HepG2 (cell line): ENCODE measurements around the gene CDHR5. TPM values are rescaled to one million over a fixed set of nuclear protein-coding genes. Genes with fewer than 3 reads are reported as not detected.

ENCODE experiments used
- ATAC-seq: fragments of 200-7000 bp; cut with Tn5 transposase; 3 replicates; pipeline ENCODE4 v1.9.1; 2020; ENCODE audit warnings: mild to moderate bottlenecking, moderate library complexity
- BruUV-seq: library from RNA; stranded (reverse); fragments of 400-500 nt; replicated peaks from 2 replicates; lab custom pipeline; 2021; lab: Mats Ljungman, UMichigan
- CTCF ChIA-PET: fragments of 300-600 bp; formaldehyde crosslinking; extraction: SDS; loops from one replicate; lab custom pipeline; 2021; ENCODE audit warnings: low total read pairs, inconsistent platforms, low intra/inter-chr PET ratio; lab: Yijun Ruan, JAX
- POLR2A ChIA-PET: fragments of 350-600 bp; sonication (Branson Sonifier 250); formaldehyde crosslinking; loops from one replicate; lab custom pipeline; 2020; ENCODE audit warnings: antibody characterized with exemption, inconsistent platforms; lab: Yijun Ruan, JAX
- DNase-seq: peaks from one replicate; pipeline ENCODE4 v3.0.0-alpha.2; 2015; ENCODE audit warnings: low spot score
- FAIRE-seq: peaks from 3 replicates; lab custom pipeline; 2011; peaks lifted over from hg19 to GRCh38; lab: Jason Lieb, UNC
- H2AFZ ChIP-seq: one replicate; pipeline ENCODE4 v1.6.1; 2011; ENCODE audit warnings: low read length, inconsistent platforms
- H3K27ac ChIP-seq: fragments of 300-600 bp; 3 replicates; pipeline ENCODE4 v1.8.0; 2011; ENCODE audit warnings: mixed run types, mild to moderate bottlenecking, mixed read lengths, low read length, inconsistent platforms; ENCODE audit not compliant: insufficient read depth; ENCODE audit errors: extremely low read length
- H3K27me3 ChIP-seq, 2 experiments: fragments of 200-600 bp in 1 of 2; 2 replicates in 1 of 2; 3 replicates in 1 of 2; pipeline versions ENCODE4 v1.6.0 to v1.8.0; 2011; ENCODE audit warnings: low read length in 2 of 2, mild to moderate bottlenecking in 2 of 2, moderate library complexity in 2 of 2, inconsistent platforms in 1 of 2; ENCODE audit not compliant: insufficient read depth in 2 of 2, control insufficient read depth in 1 of 2
- H3K36me3 ChIP-seq, 2 experiments: fragments of 200-600 bp in 1 of 2; replicated peaks in 1 of 2; 2 replicates in 1 of 2; 3 replicates in 1 of 2; pipeline versions ENCODE4 v1.5.1 to v1.8.0; 2011; ENCODE audit warnings: low read length in 2 of 2, inconsistent platforms in 1 of 2; ENCODE audit not compliant: insufficient read depth in 2 of 2, control insufficient read depth in 1 of 2
- H3K4me1 ChIP-seq: 2 replicates; pipeline ENCODE4 v1.5.1; 2012; ENCODE audit warnings: low read length, inconsistent platforms; ENCODE audit not compliant: insufficient read depth
- H3K4me2 ChIP-seq: 2 replicates; pipeline ENCODE4 v1.6.0; 2011; ENCODE audit warnings: low read depth, low read length, inconsistent platforms
- H3K4me3 ChIP-seq, 3 experiments: fragments of 200-600 bp in 1 of 3; sonication (generic), shearing (Covaris generic) in 1 of 3; replicated peaks in 1 of 3; 2 replicates each; pipeline ENCODE4 v1.5.1; 2011 to 2016; ENCODE audit warnings: low read length in 3 of 3, inconsistent platforms in 2 of 3, low read depth in 2 of 3, mild to moderate bottlenecking in 2 of 3, control low read depth in 1 of 3, mixed read lengths in 1 of 3; ENCODE audit not compliant: insufficient read depth in 1 of 3
- H3K79me2 ChIP-seq: one replicate; pipeline ENCODE4 v1.6.1; 2011; ENCODE audit warnings: low read length, inconsistent platforms; ENCODE audit not compliant: insufficient read depth
- H3K9ac ChIP-seq: 2 replicates; pipeline ENCODE4 v1.6.0; 2011; ENCODE audit warnings: mild to moderate bottlenecking, low read depth, low read length, inconsistent platforms; ENCODE audit not compliant: insufficient read depth
- H3K9me3 ChIP-seq: 2 replicates; pipeline ENCODE4 v1.5.1; 2012; ENCODE audit warnings: mild to moderate bottlenecking, low read length
- H4K20me1 ChIP-seq: 2 replicates; pipeline ENCODE4 v1.6.0; 2011; ENCODE audit warnings: inconsistent platforms, mild to moderate bottlenecking, low read length, moderate library complexity; ENCODE audit not compliant: insufficient read depth
- AGO2 ChIP-seq: fragments of 200-400 bp; formaldehyde crosslinking; optimal IDR thresholded peaks from 2 replicates; pipeline ENCODE3; 2017; ENCODE audit warnings: mild to moderate bottlenecking, low read depth, low read length, moderate library complexity
- CAMTA2 ChIP-seq: sonication (generic); formaldehyde crosslinking; IDR thresholded peaks from 2 replicates; pipeline ENCODE4 v1.4.0; 2020; ENCODE audit warnings: mild to moderate bottlenecking, missing genetic modification reagents, borderline replicate concordance
- CCAR2 ChIP-seq: fragments of 200-400 bp; formaldehyde crosslinking; optimal IDR thresholded peaks from 2 replicates; pipeline ENCODE3; 2018; ENCODE audit warnings: low read depth, mild to moderate bottlenecking, low read length, moderate library complexity
- ELF4 ChIP-seq: sonication (generic); formaldehyde crosslinking; IDR thresholded peaks from 2 replicates; pipeline ENCODE4 v1.5.0; 2020; ENCODE audit warnings: missing genetic modification reagents, mild to moderate bottlenecking, moderate library complexity, borderline replicate concordance
- HNRNPL ChIP-seq: fragments of 200-400 bp; formaldehyde crosslinking; IDR thresholded peaks from 2 replicates; pipeline ENCODE4 v1.6.1; 2017; ENCODE audit warnings: mild to moderate bottlenecking, low read depth, low read length
- ISX ChIP-seq: sonication (generic); formaldehyde crosslinking; conservative IDR thresholded peaks from 2 replicates; pipeline ENCODE4 v1.5.0; 2020; ENCODE audit warnings: missing genetic modification reagents
- MIER3 ChIP-seq: IDR thresholded peaks from 2 replicates; pipeline ENCODE4 v1.6.1; 2016; ENCODE audit warnings: missing compliant biosample characterization, borderline replicate concordance
- MTF1 ChIP-seq: sonication (generic); formaldehyde crosslinking; IDR thresholded peaks from 2 replicates; pipeline ENCODE4 v1.5.0; 2020; ENCODE audit warnings: missing genetic modification reagents
- NCOA2 ChIP-seq: sonication (generic); formaldehyde crosslinking; IDR thresholded peaks from 2 replicates; pipeline ENCODE4 v1.8.0; 2022; ENCODE audit warnings: inconsistent platforms
- WIZ ChIP-seq: sonication (generic); formaldehyde crosslinking; IDR thresholded peaks from 2 replicates; pipeline ENCODE4 v1.5.1; 2020; ENCODE audit warnings: mild to moderate bottlenecking, missing genetic modification reagents
- ZNF619 ChIP-seq: sonication (generic); formaldehyde crosslinking; IDR thresholded peaks from 2 replicates; pipeline ENCODE4 v1.4.0; 2020; ENCODE audit warnings: mild to moderate bottlenecking, missing genetic modification reagents
- WGBS: methylation state at CpG from one replicate; pipeline ENCODE4 v1.1.6; 2017; ENCODE audit warnings: low lambda C conversion rate; 5-methylcytosine and 5-hydroxymethylcytosine counted together
- in situ Hi-C: cut with HindIII; loops from 2 replicates; pipeline ENCODE4 v1.10.0; 2017; ENCODE audit warnings: low pct_unique_long_range_greater_than_20kb; ENCODE audit not compliant: extremely low pct_ligation_motif_present
- intact Hi-C: fragments of 100-400 bp; cut with micrococcal nuclease; formaldehyde crosslinking; loops from one replicate; pipeline ENCODE4 v1.10.0; 2022; ENCODE audit not compliant: unreplicated experiment
- polyA plus RNA-seq, 8 experiments: library from polyadenylated mRNA; depleted of rRNA in 3 of 8; stranded (reverse) in 7 of 8; unstranded in 1 of 8; fragments of >200 nt; fragmentation: Illumina TruSeq in 4 of 8; extraction: Trizol in 4 of 8; gene quantifications; 2 replicates each; pipeline versions ENCODE4 v1.2.1 to v1.2.3, GENCODE V29; 2011 to 2016; ENCODE audit warnings: low read depth in 4 of 8, missing spikeins in 1 of 8, mixed read lengths in 1 of 8; ENCODE audit not compliant: insufficient read depth in 1 of 8
- total RNA-seq, 5 experiments: library from RNA; depleted of rRNA; stranded (reverse); fragments of >200 nt; fragmentation: Illumina TruSeq; extraction: Trizol; gene quantifications; 2 replicates each; pipeline ENCODE4 v1.2.3, GENCODE V29; 2016; ENCODE audit warnings: low read depth in 1 of 5
- TF ChIP-seq, protein P1 (sequence below): sonication (generic); formaldehyde crosslinking; IDR thresholded peaks from 2 replicates; pipeline ENCODE4 v1.4.0; 2020; ENCODE audit warnings: mild to moderate bottlenecking, low read depth, missing genetic modification reagents
- TF ChIP-seq, protein P2 (sequence below): sonication (generic); formaldehyde crosslinking; IDR thresholded peaks from 2 replicates; pipeline ENCODE4 v1.4.0; 2020; ENCODE audit warnings: mild to moderate bottlenecking, missing genetic modification reagents
- TF ChIP-seq, protein P3 (sequence below): sonication (generic); formaldehyde crosslinking; IDR thresholded peaks from 2 replicates; pipeline ENCODE4 v1.4.0; 2020; ENCODE audit warnings: mild to moderate bottlenecking, missing genetic modification reagents

Gene CDHR5
- total and polyA plus RNA-seq, 2 of the 13 experiments (the other 11 are each of a cell fraction or from before 2014, with no cell fraction given), result 0.46 to 0.71 TPM

DNA sequence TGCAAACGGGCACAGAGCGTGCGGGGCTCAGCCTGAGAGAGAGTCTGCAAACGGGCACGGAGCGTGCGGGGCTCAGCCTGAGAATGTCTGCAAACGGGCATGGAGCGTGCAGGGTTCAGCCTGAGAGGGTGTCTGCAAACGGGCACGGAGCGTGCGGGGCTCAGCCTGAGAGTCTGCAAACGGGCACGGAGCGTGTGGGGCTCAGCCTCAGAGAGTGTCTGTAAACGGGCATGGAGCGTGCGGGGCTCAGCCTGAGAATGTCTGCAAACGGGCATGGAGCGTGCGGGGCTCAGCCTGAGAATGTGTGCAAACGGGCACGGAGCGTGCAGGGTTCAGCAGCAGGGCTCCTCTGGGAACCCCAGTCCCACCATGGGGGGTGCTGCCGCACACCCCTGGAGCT lies 35.0 kb downstream of the CDHR5 start:
- peaks cover 29% of the 10 kb centered on the region for H3K79me2 ChIP-seq
- H4K20me1 ChIP-seq, result peaks cover 27% of the 10 kb centered on the region
- no peak overlapping the region for H3K4me3 ChIP-seq
- BruUV-seq, result no TSS peak
- CTCF ChIA-PET, result no interaction called here
- no peak overlapping the region for H2AFZ ChIP-seq
- in situ Hi-C loops (no loop called here), intact Hi-C loops (no loop called here)
- no peak for DNase-seq
- ATAC-seq, result no peak
- H3K36me3 ChIP-seq, result peaks cover 37 to 72% of the 10 kb centered on the region in 2 experiments
- H3K9me3 ChIP-seq, result no peaks in the 10 kb centered on the region
- no peaks in the 10 kb centered on the region for H3K27me3 ChIP-seq
- WGBS, result 96% methylated on average over 26 of the region's 26 CpGs
- no peak for FAIRE-seq
- POLR2A ChIA-PET, result no interaction called here
- no peak overlapping the region for H3K27ac ChIP-seq
- H3K9ac ChIP-seq, result no peak overlapping the region
- no peak overlapping the region for H3K4me2 ChIP-seq
- peaks cover 53% of the 10 kb centered on the region for H3K4me1 ChIP-seq
- TF ChIP-seq WIZ (no peak), CCAR2 (no peak), HNRNPL (peak; percentile 48; the same call in 1 of the 2 replicates), MTF1 (no peak), NCOA2 (CRISPR knock-in tag) (no peak), MIER3 (CRISPR knock-in tag) (no peak), ELF4 (CRISPR knock-in tag) (no peak), ISX (no peak), ZNF619 (CRISPR knock-in tag) (no peak), AGO2 (peak; percentile 93), CAMTA2 (CRISPR knock-in tag) (no peak)
- TF ChIP-seq, protein P1, sequence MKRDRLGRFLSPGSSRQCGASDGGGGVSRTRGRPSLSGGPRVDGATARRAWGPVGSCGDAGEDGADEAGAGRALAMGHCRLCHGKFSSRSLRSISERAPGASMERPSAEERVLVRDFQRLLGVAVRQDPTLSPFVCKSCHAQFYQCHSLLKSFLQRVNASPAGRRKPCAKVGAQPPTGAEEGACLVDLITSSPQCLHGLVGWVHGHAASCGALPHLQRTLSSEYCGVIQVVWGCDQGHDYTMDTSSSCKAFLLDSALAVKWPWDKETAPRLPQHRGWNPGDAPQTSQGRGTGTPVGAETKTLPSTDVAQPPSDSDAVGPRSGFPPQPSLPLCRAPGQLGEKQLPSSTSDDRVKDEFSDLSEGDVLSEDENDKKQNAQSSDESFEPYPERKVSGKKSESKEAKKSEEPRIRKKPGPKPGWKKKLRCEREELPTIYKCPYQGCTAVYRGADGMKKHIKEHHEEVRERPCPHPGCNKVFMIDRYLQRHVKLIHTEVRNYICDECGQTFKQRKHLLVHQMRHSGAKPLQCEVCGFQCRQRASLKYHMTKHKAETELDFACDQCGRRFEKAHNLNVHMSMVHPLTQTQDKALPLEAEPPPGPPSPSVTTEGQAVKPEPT (CRISPR knock-in tag), result no peak
- TF ChIP-seq, protein P2, sequence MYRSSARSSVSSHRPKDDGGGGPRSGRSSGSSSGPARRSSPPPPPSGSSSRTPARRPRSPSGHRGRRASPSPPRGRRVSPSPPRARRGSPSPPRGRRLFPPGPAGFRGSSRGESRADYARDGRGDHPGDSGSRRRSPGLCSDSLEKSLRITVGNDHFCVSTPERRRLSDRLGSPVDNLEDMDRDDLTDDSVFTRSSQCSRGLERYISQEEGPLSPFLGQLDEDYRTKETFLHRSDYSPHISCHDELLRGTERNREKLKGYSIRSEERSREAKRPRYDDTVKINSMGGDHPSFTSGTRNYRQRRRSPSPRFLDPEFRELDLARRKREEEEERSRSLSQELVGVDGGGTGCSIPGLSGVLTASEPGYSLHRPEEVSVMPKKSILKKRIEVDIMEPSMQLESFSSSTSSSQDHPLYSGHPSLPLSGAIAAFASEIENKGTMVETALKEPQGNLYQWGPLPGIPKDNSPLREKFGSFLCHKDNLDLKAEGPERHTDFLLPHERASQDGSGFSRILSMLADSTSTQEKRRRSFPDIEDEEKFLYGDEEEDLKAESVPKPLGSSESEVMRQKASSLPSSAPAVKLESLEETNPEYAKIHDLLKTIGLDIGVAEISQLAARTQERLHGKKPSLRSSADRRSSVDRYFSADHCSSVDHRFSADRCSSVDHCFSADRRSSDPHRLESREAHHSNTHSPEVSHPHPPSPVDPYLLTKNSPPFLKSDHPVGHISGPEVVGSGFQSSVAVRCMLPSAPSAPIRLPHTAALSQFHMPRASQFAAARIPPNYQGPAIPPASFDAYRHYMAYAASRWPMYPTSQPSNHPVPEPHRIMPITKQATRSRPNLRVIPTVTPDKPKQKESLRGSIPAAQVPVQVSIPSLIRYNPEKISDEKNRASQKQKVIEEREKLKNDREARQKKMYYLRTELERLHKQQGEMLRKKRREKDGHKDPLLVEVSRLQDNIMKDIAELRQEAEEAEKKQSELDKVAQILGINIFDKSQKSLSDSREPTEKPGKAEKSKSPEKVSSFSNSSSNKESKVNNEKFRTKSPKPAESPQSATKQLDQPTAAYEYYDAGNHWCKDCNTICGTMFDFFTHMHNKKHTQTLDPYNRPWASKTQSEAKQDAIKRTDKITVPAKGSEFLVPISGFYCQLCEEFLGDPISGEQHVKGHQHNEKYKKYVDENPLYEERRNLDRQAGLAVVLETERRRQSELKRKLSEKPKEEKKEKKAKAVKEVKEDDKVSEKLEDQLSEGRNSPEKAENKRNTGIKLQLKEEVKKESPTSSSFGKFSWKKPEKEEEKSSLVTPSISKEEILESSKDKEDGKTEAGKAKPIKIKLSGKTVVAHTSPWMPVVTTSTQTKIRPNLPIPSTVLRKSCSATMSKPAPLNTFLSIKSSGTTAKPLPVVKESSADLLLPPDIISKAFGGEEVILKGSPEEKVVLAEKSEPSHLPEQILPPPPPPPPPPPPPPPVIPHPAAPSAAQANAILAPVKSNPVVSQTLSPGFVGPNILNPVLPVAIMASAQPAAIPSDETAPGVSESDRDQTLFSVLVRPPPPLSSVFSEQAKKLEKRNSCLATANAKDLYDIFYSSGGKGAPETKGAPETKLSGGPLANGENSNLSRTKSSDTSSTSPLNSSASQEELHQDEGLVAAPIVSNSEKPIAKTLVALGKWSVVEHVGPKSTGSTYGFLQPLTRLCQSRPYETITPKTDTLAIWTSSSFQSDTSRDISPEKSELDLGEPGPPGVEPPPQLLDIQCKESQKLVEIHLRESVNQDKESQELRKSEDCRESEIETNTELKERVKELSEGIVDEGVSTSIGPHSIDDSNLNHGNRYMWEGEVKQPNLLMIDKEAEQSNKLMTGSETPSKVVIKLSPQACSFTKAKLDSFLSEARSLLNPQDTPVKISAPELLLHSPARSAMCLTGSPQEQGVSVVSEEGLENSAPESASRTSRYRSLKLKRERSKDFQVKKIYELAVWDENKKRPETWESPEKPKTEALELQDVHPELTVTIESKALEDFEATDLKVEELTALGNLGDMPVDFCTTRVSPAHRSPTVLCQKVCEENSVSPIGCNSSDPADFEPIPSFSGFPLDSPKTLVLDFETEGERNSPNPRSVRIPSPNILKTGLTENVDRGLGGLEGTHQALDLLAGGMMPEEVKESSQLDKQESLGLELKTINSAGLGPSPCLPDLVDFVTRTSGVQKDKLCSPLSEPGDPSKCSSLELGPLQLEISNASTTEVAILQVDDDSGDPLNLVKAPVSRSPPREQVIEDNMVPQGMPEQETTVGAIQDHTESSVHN (CRISPR knock-in tag), result no peak
- TF ChIP-seq, protein P3, sequence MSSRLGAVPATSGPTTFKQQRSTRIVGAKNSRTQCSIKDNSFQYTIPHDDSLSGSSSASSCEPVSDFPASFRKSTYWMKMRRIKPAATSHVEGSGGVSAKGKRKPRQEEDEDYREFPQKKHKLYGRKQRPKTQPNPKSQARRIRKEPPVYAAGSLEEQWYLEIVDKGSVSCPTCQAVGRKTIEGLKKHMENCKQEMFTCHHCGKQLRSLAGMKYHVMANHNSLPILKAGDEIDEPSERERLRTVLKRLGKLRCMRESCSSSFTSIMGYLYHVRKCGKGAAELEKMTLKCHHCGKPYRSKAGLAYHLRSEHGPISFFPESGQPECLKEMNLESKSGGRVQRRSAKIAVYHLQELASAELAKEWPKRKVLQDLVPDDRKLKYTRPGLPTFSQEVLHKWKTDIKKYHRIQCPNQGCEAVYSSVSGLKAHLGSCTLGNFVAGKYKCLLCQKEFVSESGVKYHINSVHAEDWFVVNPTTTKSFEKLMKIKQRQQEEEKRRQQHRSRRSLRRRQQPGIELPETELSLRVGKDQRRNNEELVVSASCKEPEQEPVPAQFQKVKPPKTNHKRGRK, result no peak
